ENCODE results near the gene PKP3.
A peak's percentile ranks its signal among the peaks of the same experiment; 100 is the strongest.
"Not testable (repeated sequence)": the region's sequence is repeated elsewhere in the genome, so short reads cannot be mapped to it uniquely, and the experiment has no call there.

Gene PKP3

GRCh38 chr11:396948-397548 lies 3.0 kb downstream of the PKP3 start:
- peak; percentile 60 for DNase-seq

- DNase-seq, result peak; percentile 22
Observed at GRCh38 chr11:398826-399225, 4.8 kb downstream of the PKP3 start.

- DNase-seq, result no peak
Observed at GRCh38 chr11:399731-400211, 5.8 kb downstream of the PKP3 start.

GRCh38 chr11:400241-400689 lies 6.3 kb downstream of the PKP3 start:
- DNase-seq, result no peak

GRCh38 chr11:401196-401595 lies 7.2 kb downstream of the PKP3 start:
- not testable (repeated sequence) for DNase-seq

- no peak for DNase-seq
Observed at GRCh38 chr11:403021-403760, 9.2 kb downstream of the PKP3 start.

- no peak for DNase-seq
Observed at GRCh38 chr11:403761-404431, 9.9 kb downstream of the PKP3 start.

GRCh38 chr11:404551-405264 lies 10.7 kb downstream of the PKP3 start:
- no peak for DNase-seq

GRCh38 chr11:405323-405953 lies 11.4 kb downstream of the PKP3 start:
- no peak for DNase-seq

- DNase-seq, result no peak
Observed at GRCh38 chr11:405954-406795, 12.2 kb downstream of the PKP3 start.

GRCh38 chr11:406796-407650 lies 13.0 kb downstream of the PKP3 start:
- peak; percentile 86 for DNase-seq

- no peak for DNase-seq
Observed at GRCh38 chr11:407651-408123, 13.7 kb downstream of the PKP3 start.

- no peak for DNase-seq
Observed at GRCh38 chr11:408154-409007, 14.4 kb downstream of the PKP3 start.

- DNase-seq, result no peak
Observed at GRCh38 chr11:409008-409599, 15.1 kb downstream of the PKP3 start.

GRCh38 chr11:409600-410483 lies 15.8 kb downstream of the PKP3 start:
- DNase-seq, result no peak

GRCh38 chr11:410711-411110 lies 16.7 kb downstream of the PKP3 start:
- not testable (repeated sequence) for DNase-seq

GRCh38 chr11:411520-411919 lies 17.5 kb downstream of the PKP3 start:
- not testable (repeated sequence) for DNase-seq

GRCh38 chr11:412641-413119 lies 18.7 kb downstream of the PKP3 start:
- no peak for DNase-seq
